GM18508 (cell line): ENCODE results near the gene C4orf36.

Experiments
- ATAC-seq: cut with Tn5 transposase; IDR thresholded peaks from one replicate; pipeline ENCODE4 v1.9.1; 2021; ENCODE audit warnings: moderate number of reproducible peaks; ENCODE audit not compliant: insufficient read depth, unreplicated experiment

C4orf36 gene, protein sequence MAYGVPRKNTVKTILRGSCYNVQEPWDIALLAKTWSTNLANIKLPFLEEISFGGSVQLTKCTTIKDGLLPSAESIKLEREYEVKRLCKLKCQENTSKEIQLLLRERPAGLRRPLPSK

GRCh38 chr4:86891762-86892635 lies at the start of gene C4orf36:
Gene C4orf36, minus strand, starts transcription at chr4:86892422. Its CDS starts 902 bp downstream, at chr4:86891520.
- no peak for ATAC-seq

DNA sequence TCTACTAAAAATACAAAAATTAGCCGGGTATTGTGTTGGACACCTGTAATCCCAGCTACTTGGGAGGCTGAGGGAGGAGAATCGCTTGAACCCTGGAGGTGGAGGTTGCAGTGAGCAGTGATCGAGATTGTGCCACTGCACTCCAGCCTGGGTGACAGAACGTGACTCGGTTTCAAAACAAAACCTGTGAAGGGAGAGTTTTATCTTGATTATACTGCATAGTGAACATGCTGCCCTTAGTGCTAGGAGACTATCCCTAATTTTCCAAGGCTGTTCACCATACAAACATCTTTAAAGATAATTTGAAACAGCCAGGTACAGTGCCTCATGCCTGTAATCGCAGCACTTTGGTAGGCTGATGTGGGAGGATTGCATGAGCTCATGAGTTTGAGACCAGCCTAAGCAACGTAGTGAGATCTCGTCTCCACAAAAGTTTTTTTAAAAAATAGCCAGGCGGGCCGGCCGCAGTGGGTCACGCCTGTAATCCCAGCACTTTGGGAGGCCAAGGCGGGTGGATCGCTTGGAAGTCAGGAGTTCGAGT lies 48.8 kb upstream of the C4orf36 start:
- ATAC-seq = no peak

GRCh38 chr4:86939729-86940575 lies 47.7 kb upstream of the C4orf36 start:
- ATAC-seq = peak; percentile 59

GRCh38 chr4:86938771-86939520 lies 46.7 kb upstream of the C4orf36 start:
- no peak for ATAC-seq

DNA sequence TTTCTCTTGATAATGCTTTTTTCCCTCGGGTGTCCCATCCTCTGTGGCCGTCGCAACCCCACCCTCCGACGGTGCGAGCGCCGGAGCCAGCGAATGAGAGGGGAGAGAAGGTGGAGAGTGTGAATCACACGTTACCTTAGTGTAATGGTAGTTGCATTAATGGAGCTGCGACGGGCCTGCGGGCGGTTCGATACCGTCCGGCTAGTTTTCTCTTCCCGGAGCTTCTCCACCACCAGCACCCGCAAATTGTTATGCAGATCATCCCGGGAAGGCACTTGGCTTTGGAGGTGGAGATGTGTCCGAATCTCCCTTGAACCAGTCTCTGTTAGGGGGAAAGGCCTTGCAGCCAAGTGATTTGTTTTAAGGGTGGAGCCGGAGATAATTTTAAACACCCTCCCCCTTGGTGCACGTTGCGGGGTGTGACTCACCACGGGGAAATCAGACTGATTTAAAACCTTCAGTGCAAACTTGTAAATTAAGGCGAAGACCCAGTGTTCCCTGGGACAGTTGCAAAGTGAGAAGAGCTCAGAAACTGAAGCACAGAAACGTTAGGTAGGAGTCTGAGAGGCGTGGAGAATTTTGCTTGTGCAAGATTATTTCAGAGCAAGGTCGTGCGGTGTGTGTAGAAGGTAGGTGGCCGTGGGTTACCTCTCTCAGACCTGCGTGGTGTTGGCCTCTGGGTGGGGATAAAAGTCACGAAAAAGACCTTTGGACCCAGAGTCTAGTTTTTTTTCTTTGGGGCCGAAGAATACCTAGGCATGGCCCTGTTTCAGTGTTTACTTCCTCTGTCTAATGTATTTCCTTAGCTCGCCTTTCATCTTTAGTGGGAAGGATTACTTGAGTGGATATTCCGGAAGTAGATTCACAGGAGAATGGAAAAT lies 43.9 kb upstream of the C4orf36 start:
- peak; percentile 25 for ATAC-seq

- ATAC-seq = no peak
These were observed 43.3 kb upstream of the C4orf36 start for GRCh38 chr4:86935566-86935852.

GRCh38 chr4:86934771-86935565 lies 42.7 kb upstream of the C4orf36 start, which contains the start of gene AFF1:
Gene AFF1, plus strand, starts transcription at chr4:86935011. Its CDS starts 13,523 bp downstream, at chr4:86948534.
- ATAC-seq = peak; percentile 26

DNA sequence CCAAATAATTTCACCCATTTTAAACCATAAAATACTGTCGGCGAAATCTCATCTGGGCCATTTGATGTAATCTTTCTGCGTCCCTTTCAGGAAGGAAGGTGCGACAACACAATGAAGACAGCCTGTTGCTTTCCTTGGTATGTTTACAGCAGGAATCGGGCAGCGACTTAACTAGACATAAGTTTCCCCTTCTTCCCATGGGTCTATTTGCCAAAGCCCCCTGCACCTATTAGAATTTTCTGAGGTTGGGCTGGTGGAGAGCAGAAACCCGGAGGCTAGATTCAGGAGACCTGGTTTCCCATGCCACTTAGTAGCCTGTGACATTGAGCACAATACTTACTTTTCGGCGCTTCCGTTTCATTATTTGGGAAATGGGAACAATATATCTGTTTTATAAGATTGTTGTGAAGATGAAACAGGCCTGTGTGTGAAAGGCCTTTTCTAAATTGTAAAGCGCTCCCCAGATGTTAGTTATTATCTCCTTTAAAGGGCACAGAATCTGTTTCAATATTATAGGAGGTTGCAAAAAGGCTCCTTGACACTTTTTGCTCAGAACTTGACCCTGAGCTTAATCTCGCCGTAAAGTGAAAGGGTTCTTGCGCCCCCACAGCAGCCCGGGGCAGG lies 42.0 kb upstream of the C4orf36 start:
- ATAC-seq = no peak

DNA sequence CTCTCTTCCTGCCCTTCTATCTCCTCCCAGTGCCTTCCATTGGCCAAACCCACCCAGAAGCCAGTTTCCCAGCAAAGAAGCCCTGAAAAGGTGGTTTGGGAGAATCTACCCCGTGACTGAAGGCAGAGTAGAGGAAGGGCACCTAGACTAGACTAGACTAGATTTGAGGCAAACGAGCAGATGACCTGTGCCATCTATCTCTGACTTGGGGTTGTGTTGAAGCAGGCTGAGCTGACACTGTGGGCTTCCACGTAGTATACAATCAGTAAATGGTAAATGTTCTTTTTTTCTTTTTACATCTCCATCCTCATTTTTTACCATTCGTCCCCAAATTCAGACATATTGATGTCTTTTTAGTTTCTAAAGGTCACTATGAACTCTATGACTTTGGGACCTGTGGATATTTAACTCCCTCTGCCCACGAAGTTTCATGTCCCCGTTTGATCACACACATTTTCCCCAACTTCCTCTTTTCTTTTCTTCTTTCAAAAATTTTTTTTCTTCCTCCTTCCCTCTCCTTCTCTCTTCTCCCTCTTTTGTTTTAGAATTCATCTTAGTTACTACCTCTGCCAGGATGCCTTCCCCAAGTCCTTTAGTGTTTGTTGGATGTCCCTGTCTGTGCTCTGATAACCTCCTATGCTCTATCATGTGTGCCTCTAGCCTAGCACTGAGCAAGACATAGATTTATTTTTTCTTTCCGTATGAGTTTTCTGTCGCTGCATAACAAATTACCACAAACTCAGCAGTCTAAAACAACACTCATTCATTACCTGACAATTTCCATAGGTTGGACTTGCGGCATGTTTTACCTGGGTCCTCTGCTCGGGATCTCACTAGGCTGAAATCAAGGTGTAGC lies 36.4 kb upstream of the C4orf36 start:
- no peak for ATAC-seq

DNA sequence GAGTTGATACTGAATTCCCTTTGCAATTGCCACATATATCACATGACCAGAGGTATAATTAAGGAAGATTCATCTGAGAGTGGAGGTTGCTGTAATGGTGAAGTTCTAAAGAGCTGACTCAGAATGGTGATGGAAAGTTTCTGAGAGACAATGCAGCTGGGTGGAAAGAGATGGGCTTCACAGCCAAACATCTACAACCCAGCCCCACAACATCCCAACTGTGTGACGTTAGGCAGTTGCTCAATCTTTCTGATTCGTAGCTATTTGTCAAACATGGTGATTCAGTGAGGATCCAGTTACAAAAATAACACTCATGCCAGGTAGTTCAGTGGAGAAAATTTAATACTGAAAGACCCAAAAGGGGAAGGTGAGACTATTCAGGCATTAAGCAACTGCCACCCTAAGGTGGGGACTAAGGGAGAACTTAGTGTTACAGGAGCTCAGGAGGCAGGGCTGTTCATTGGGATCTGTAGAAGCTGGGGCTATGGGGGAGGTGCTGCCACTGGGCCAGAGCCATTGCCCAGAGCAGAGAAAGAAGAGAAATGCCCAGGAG lies 35.7 kb upstream of the C4orf36 start:
- no peak for ATAC-seq

DNA sequence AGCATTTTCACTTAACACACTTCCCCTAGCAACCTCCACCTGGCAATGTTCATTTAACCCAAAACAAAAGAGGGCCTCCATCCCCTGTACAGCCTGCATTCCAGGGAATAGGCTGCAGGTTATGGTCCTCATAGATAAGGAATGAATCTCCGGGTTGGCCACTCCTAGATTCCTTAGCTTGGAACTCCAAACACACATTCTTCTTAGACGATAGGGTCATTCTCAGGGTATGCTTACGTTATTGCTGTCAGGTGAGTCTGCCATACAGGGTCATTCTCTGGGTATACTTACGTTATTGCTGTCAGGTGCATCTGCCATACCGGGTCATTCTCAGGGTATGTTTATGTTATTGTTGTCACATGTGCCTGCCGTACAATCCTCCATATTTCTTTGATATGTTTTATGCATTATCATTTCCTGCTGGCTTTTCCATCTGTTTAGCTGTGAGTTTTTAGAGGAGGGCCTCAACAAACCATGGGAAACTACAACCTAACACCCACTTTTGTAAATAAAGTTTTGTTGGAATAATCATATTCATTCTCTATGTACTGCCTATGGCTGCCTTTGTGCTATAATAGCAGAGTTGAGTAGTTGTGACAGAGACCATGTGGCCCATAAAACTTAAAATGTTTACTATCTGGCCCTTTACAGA lies 34.3 kb upstream of the C4orf36 start:
- ATAC-seq = no peak

DNA sequence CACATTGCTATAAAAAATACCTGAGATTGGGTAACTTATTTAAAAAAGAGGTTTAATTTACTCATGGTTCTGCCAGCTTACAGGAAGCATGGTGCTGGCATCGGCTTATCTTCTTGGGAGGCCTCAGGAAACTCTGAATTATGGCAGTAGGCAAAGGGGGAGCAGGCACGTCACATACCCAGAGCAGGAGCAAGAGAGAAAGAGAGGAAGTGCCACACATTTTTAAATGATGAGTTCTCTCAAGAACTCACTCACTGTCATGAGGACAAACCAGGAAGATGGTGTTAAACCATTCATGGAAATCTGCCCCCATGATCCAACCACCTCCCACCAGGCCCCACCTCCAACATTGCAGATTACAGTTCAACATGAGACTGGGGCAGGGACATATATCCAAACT lies 32.6 kb upstream of the C4orf36 start:
- ATAC-seq = no peak

- ATAC-seq = no peak
These were observed 29.5 kb upstream of the C4orf36 start for GRCh38 chr4:86921608-86922252.

- no peak for ATAC-seq
These were observed 27.5 kb upstream of the C4orf36 start for GRCh38 chr4:86919561-86920223.

- no peak for ATAC-seq
These were observed 26.4 kb upstream of the C4orf36 start for GRCh38 chr4:86918539-86919072.
